GM23248 (cell line): Measurements from ENCODE around the gene BBS10. TPM values are rescaled to one million over a fixed set of nuclear protein-coding genes. Genes with fewer than 3 reads are reported as not detected.
"Not testable (repeated sequence)": the region's sequence is repeated elsewhere in the genome, so short reads cannot be mapped to it uniquely, and the experiment has no call there.

Experiments
- DNase-seq: peaks from one replicate; pipeline ENCODE4 v3.0.0-alpha.2; 2015
- H2AFZ ChIP-seq: fragments of 200-600 bp; sonication (generic); 2 replicates; pipeline ENCODE4 v1.6.1; 2016; ENCODE audit warnings: antibody characterized with exemption
- H3F3A ChIP-seq: fragments of 200-600 bp; sonication (generic); 2 replicates; pipeline ENCODE4 v1.6.1; 2016; ENCODE audit warnings: mild to moderate bottlenecking, antibody characterized with exemption, mixed run types; ENCODE audit not compliant: insufficient read depth
- H3K27ac ChIP-seq: fragments of 200-600 bp; sonication (generic); 2 replicates; pipeline ENCODE4 v1.5.1; 2016; ENCODE audit warnings: mild to moderate bottlenecking
- H3K27me3 ChIP-seq: fragments of 200-600 bp; sonication (generic); replicated peaks from 2 replicates; pipeline ENCODE4 v1.6.1; 2016; ENCODE audit warnings: mild to moderate bottlenecking; ENCODE audit not compliant: insufficient read depth
- H3K36me3 ChIP-seq: fragments of 200-600 bp; sonication (generic); 2 replicates; pipeline ENCODE4 v1.6.1; 2016; ENCODE audit warnings: low read depth, mild to moderate bottlenecking
- H3K4me1 ChIP-seq: fragments of 200-600 bp; sonication (generic); 2 replicates; pipeline ENCODE4 v1.6.1; 2016; ENCODE audit warnings: mild to moderate bottlenecking; ENCODE audit not compliant: insufficient read depth
- H3K4me2 ChIP-seq: fragments of 200-600 bp; sonication (generic); one replicate; pipeline ENCODE4 v1.6.1; 2016; ENCODE audit warnings: mild to moderate bottlenecking; ENCODE audit not compliant: unreplicated experiment
- H3K4me3 ChIP-seq: fragments of 200-600 bp; sonication (generic); 2 replicates; pipeline ENCODE4 v1.5.1; 2016; ENCODE audit warnings: mild to moderate bottlenecking
- H3K79me2 ChIP-seq: fragments of 200-600 bp; sonication (generic); 2 replicates; pipeline ENCODE4 v1.6.1; 2016; ENCODE audit warnings: mild to moderate bottlenecking; ENCODE audit not compliant: insufficient read depth
- H3K9ac ChIP-seq: fragments of 200-600 bp; sonication (generic); 2 replicates; pipeline ENCODE4 v1.6.1; 2016; ENCODE audit warnings: mild to moderate bottlenecking
- H3K9me2 ChIP-seq: fragments of 200-600 bp; sonication (generic); 2 replicates; pipeline ENCODE4 v1.6.1; 2016; ENCODE audit warnings: mixed run types, mild to moderate bottlenecking, moderate library complexity; ENCODE audit not compliant: insufficient read depth
- H3K9me3 ChIP-seq: fragments of 200-600 bp; sonication (generic); one replicate; pipeline ENCODE4 v1.6.1; 2017; ENCODE audit warnings: low read depth
- H4K20me1 ChIP-seq: fragments of 200-600 bp; sonication (generic); 2 replicates; pipeline ENCODE4 v1.6.0; 2016; ENCODE audit not compliant: insufficient read depth
- EZH2 ChIP-seq: fragments of 200-600 bp; sonication (generic); IDR thresholded peaks from 2 replicates; pipeline ENCODE4 v1.6.1; 2018; ENCODE audit warnings: antibody characterized with exemption, mild to moderate bottlenecking; ENCODE audit not compliant: insufficient read depth, poor library complexity, severe bottlenecking
- EZH2phosphoT487 ChIP-seq: fragments of 200-600 bp; sonication (generic); IDR thresholded peaks from 2 replicates; pipeline ENCODE4 v1.6.1; 2018; ENCODE audit warnings: antibody characterized with exemption, moderate library complexity, mild to moderate bottlenecking, low read depth; ENCODE audit not compliant: insufficient read depth
- WGBS, 2 experiments: methylation state at CpG; one replicate each; pipeline ENCODE4 v1.1.6; 2015 to 2017; ENCODE audit warnings: low lambda C conversion rate in 2 of 2, low coverage in 1 of 2; ENCODE audit errors: missing lambda C conversion rate in 2 of 2; 5-methylcytosine and 5-hydroxymethylcytosine counted together
- in situ Hi-C: fragments of 300-500 bp; cut with MboI; formaldehyde crosslinking; loops from 2 replicates; pipeline ENCODE4 v1.15.0; 2020
- polyA plus RNA-seq: library from polyadenylated mRNA; unstranded; fragments of >200 nt; fragmentation: Nextera tagmentation; extraction: Ambion mirVana; gene quantifications from 2 replicates; pipeline ENCODE4 v1.2.1, GENCODE V29; 2016
- total RNA-seq: library from RNA; depleted of rRNA; stranded (reverse); fragments of >200 nt; shearing (Covaris generic); gene quantifications from 2 replicates; pipeline ENCODE4 v1.2.3, GENCODE V29; 2014

Gene BBS10
- total and polyA plus RNA-seq, 2 experiments from 2014 or later = 15.8 to 16.8 TPM

GRCh38 chr12:76383988-76384387, 35.8 kb upstream of the BBS10 start:
- Histone ChIP-seq H3K36me3 (peaks cover 31% of the 10 kb centered on the region), H3K4me2 (no peak overlapping the region), H3K27ac (no peak overlapping the region), H3K27me3 (no peaks in the 10 kb centered on the region), H3K9me3 (no peaks in the 10 kb centered on the region), H3K79me2 (no peaks in the 10 kb centered on the region), H4K20me1 (no peaks in the 10 kb centered on the region), H2AFZ (no peak overlapping the region), H3K9me2 (no peaks in the 10 kb centered on the region), H3K4me3 (no peak overlapping the region), H3K4me1 (no peaks in the 10 kb centered on the region), H3F3A (no peaks in the 10 kb centered on the region), H3K9ac (no peak overlapping the region)
- no peak for TF ChIP-seq EZH2
- no peak for TF ChIP-seq EZH2phosphoT487
- in situ Hi-C loops = no loop called here
- 86 to 88% methylated on average over 3 of the region's 3 CpGs for WGBS, 2 experiments
- DNase-seq = no peak

- no peaks in the 10 kb centered on the region for H3K9me2 ChIP-seq
- H3F3A ChIP-seq = peaks cover 21% of the 10 kb centered on the region
- no peak overlapping the region for H3K4me3 ChIP-seq
- no peak overlapping the region for H3K9ac ChIP-seq
- H3K36me3 ChIP-seq = peaks cover 31% of the 10 kb centered on the region
- H3K27ac ChIP-seq = no peak overlapping the region
- TF ChIP-seq EZH2 = no peak
- no peak for TF ChIP-seq EZH2phosphoT487
- no peak overlapping the region for H3K4me2 ChIP-seq
- in situ Hi-C loops = no loop called here
- no peaks in the 10 kb centered on the region for H3K27me3 ChIP-seq
- 94 to 97% methylated on average over 1 of the region's 1 CpG for WGBS, 2 experiments
- H2AFZ ChIP-seq = no peak overlapping the region
- H3K4me1 ChIP-seq = peaks cover 16% of the 10 kb centered on the region
- no peaks in the 10 kb centered on the region for H3K9me3 ChIP-seq
- H3K79me2 ChIP-seq = no peaks in the 10 kb centered on the region
- no peaks in the 10 kb centered on the region for H4K20me1 ChIP-seq
- DNase-seq = no peak
Observed at GRCh38 chr12:76379261-76379660, 31.0 kb upstream of the BBS10 start.

GRCh38 chr12:76376876-76377275, 28.7 kb upstream of the BBS10 start:
- H3K27me3 ChIP-seq, H3K27ac ChIP-seq, DNase-seq, in situ Hi-C loops, H3K4me3 ChIP-seq, H4K20me1 ChIP-seq, H3K9me2 ChIP-seq, H3K9me3 ChIP-seq, H3K79me2 ChIP-seq, H2AFZ ChIP-seq, H3K9ac ChIP-seq, H3K4me2 ChIP-seq: not testable (repeated sequence)
- Histone ChIP-seq H3F3A (peaks cover 21% of the 10 kb centered on the region), H3K4me1 (peaks cover 16% of the 10 kb centered on the region), H3K36me3 (peaks cover 43% of the 10 kb centered on the region)
- 97 to 100% methylated on average over 1 of the region's 1 CpG for WGBS, 2 experiments

- in situ Hi-C loops = no loop called here
- DNase-seq = peak; percentile 7
- no peak overlapping the region for H3K9ac ChIP-seq
Observed at GRCh38 chr12:76375939-76376338, 27.7 kb upstream of the BBS10 start.

GRCh38 chr12:76375470-76375869, 27.3 kb upstream of the BBS10 start:
- Histone ChIP-seq H3K36me3 (peaks cover 39% of the 10 kb centered on the region), H3K4me2 (no peak overlapping the region), H3K9me2 (no peaks in the 10 kb centered on the region), H3F3A (peaks cover 21% of the 10 kb centered on the region), H3K27me3 (no peaks in the 10 kb centered on the region), H2AFZ (no peak overlapping the region), H3K9me3 (no peaks in the 10 kb centered on the region), H3K27ac (no peak overlapping the region), H3K4me3 (no peak overlapping the region), H3K9ac (no peak overlapping the region), H4K20me1 (no peaks in the 10 kb centered on the region), H3K79me2 (no peaks in the 10 kb centered on the region), H3K4me1 (peaks cover 16% of the 10 kb centered on the region)
- peak; percentile 25 for DNase-seq
- 82 to 94% methylated on average over 1 of the region's 1 CpG for WGBS, 2 experiments
- TF ChIP-seq EZH2phosphoT487 = no peak
- no peak for TF ChIP-seq EZH2
- in situ Hi-C loops = no loop called here

More at GRCh38 chr12:76375939-76376338, 27.7 kb upstream of the BBS10 start:
- H3K27ac ChIP-seq = no peak overlapping the region
- H3K4me1 ChIP-seq = peaks cover 16% of the 10 kb centered on the region
- H4K20me1 ChIP-seq = no peaks in the 10 kb centered on the region
- H3F3A ChIP-seq = peaks cover 21% of the 10 kb centered on the region
- H3K9me3 ChIP-seq = no peaks in the 10 kb centered on the region
- no peak overlapping the region for H3K4me3 ChIP-seq
- H3K79me2 ChIP-seq = no peaks in the 10 kb centered on the region
- H2AFZ ChIP-seq = no peak overlapping the region
- no peaks in the 10 kb centered on the region for H3K27me3 ChIP-seq
- no peak for TF ChIP-seq EZH2
- no peak overlapping the region for H3K4me2 ChIP-seq
- peaks cover 39% of the 10 kb centered on the region for H3K36me3 ChIP-seq
- no peaks in the 10 kb centered on the region for H3K9me2 ChIP-seq
